HK-2 (cell line): ENCODE measurements around the gene DLK1.

ENCODE experiments used
- DNase-seq: peaks from one replicate; pipeline ENCODE4 v3.0.0-alpha.2; 2018; ENCODE audit not compliant: unreplicated experiment

DLK1 gene

DNA sequence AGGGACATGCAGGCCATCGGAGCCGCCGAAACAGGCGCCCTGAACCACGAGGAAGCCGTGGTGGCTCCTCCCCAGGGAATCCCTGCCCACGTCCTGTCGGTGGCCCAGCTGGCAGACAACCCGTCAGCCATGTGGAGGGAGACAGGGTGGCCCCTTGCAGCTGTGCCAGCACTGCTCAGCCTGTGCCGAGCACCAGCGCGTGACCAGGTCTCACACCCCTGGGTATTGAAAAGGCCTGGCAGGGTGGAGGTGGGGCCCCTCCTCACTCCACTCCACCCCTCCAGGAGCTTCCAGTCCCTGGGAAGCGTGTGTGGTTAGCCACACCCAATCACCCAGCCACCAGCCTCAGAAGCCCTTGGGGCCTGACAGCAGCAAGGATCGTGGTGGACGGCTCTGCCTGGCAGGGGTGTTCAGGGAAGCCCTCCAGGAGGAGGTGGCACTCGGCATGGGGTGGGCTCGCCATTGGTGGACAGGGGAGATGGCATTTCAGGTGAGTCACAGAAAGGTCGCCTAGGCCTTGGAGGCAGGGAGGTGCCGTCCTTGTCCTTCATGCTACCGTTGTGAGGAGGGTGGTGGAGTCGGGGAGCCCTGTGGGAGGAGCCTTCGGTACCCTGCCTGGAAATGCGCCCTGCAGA is 12.3 kb upstream of the DLK1 start:
- no peak for DNase-seq

DNA sequence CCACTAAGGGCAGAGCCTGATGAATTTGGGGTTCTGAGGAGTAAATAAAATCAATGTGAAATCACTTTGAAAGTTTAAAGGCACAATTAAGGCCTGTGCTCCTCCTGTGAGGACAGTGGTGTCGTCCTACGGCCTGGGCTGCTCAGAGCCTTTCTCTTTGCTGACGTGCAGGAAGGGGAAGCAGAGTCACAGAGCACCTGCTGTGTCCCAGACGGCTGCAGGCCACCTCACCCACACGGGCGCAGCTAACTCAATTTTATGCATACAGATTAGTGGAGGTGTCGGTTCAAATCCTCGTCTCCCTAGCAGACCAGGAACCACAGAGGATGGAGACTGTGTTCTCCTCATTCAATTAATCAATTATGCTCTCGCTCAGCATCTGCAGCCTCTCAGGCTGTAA is 11.4 kb upstream of the DLK1 start:
- no peak for DNase-seq

DNA sequence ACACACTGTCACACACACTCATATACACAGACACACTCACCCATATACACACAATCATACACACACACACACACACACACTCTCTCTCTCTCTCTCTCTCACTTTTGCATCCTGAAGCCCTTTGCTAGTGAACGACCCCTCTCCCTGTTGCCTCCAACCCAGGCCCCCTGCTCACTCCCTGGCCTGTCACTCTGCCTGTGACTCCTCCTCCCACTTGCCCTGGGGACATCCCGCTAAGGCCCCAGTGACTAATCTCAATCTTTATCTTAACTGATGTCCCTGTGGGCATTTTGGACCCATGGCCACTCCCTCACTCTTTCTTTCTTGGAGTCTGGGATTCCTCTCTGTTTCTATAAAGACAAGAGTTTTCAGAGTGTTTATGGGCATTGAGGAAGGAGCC is 10.9 kb upstream of the DLK1 start:
- DNase-seq: no peak

DNA sequence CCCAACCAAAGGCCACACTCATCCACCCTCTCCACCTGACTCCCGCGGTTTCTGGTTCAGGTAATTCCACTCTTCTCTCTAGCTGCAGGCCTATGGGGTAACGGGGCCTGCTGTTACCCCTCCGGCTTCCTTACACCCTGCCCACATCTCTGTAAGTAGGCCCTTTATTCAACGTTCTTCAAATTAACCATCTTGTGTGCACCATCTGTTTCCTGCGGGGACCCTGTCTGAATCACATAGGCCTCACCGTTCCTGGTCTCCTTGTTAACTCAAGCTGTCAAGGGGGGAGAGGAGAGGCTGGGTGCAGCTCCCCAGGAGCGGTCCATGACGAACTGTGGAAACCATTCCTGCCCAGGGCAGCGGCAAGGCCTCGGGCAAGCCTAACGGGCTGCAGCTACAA is 9.3 kb upstream of the DLK1 start:
- no peak for DNase-seq

DNA sequence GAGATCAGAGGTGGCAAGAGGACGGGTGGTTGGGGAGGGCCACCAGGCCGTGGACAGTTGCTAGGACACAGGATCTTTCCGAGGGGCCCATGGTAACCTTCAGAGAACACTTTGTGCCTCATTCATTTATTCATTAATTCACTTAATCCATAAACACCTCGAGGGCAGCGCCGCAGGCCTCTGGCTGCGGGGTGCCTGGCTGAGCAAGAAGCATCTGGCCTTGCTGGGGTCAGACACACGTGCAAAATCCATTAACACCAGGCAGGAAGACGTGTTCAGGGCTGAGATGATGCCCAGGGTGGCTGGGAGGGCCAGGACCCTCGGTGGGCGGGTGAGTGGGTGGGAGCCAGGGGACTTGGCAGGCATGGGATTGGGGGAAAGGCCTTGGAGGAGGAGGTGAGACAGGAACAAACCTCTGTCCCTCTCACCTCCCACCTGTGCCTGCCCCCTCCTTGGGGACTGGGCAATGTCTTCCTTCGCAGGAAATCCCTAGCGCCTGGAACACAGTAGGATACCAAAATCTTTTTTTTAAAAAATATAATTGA is 6.6 kb upstream of the DLK1 start:
- no peak for DNase-seq

DNA sequence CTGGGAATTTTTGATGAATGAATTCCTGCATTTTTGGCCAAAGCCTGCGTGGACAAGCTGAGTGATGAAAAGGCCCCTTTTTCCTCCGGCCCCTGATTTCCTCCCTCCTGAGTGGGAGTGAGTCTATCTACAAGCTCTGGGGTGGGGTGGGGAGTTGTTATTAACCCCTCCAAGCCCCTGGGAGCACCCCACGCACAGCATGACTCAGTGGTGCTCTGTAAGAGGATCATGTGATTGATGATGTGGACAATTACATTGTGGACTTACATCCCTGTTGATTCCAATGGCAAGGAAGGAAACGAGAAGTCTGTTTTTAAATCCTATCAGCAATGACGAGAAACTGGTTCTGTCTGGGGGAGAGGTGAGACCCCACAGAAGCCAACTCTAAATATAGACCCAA is 5.1 kb upstream of the DLK1 start:
- no peak for DNase-seq

DNA sequence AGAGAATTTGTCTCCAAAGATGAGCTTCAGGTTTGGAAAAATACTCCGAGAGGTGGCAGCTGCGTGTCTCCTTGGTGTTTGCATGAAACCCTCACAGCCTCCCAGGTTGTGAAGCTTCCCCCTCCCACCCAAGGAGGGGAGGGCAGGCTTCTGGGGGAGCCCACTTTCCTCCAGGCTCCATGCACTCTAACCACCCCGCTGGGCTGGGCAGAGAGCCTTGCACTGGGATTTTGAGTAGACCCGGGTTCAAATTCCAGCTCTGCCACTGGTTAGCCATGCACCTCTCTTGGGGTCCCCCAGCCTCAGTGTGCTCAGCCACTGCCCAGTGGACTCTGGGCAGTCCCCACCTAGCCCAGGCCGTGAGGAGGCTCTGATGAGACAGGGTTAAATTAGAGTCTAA is 4.3 kb upstream of the DLK1 start:
- DNase-seq: no peak

DNA sequence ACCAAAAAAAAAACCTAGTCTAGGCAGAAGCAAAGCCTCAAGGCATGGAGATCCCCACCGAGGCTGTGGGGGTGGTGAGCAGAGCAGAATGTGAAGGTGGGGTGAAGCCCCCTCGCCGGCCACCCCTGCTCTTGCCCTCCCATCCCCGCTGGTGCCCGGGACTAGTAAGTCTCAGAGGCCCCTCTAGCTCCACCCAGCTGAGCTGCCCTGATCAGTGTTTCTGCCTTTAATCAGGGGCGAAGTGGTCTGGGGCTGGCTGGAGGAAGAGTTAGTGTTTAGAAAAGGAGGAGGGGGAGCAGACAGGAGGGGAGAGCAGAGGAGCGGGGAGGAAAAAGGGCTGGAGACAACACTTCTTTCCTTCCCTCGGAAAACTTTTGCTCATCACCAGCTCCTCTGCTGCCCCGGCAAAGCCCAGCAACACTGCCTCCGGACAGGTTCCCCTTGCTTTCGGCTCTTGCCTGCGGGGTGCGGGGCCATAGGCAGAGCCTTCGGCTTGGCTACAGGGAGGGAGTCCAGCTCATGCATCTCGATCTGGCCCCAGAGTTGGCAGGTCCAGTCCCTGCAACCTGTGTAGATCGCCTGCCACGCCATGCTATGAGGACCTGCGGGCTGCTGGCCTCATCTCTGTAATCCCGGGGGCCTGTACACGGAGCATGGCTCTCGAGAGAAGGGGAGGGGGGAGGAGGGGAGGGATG is 3.4 kb upstream of the DLK1 start:
- DNase-seq: no peak

DNA sequence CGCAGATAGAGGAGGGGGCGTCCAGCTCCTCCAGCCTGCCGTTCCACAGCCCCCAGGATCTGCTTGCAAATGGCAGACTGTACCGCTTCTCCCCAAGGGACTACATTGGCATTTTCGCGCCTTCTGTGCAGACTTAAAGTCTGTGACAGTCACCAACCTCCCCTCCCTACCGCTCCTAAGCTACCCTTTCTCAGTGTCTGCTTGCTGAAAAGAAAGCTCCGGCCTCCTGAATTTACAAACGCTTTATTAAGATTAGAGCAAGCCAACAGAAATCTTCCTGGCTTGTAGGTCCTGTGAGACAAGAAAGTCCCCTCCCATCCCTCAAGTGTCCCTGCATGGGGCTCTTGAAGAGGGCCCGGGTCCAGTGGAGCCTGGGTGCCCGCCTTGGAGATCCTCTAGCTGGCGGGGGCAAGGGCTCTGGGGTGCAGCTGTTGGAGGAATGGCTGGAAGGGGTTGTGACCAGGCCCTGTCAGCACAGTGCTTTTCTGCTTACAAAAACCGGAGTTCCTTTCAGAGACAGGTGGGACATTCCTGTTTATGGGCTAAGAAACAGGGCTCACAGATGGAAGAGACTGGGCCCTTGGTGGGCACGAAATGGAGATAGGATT is 2.8 kb upstream of the DLK1 start:
- no peak for DNase-seq

DNA sequence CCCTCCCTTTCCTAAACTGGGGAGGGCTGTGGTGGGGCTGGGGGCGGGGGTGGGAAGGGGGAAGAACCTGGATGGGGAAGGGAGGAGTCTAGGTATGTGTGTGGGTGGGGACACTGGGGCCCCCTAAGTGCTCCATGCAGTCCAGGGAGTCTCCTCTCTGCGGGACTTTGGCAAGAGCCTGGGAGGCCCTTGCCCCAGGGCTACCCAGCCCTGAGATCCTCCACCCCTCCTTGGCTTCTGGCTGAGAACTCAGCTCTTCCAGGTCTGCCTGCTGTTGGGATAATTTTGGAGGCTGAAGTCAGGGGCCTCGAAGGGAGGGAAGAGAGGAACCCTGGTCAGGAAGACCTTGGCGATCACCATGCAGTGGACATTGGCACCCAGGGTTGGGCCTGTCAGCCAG is 2.2 kb upstream of the DLK1 start:
- no peak for DNase-seq

DNA sequence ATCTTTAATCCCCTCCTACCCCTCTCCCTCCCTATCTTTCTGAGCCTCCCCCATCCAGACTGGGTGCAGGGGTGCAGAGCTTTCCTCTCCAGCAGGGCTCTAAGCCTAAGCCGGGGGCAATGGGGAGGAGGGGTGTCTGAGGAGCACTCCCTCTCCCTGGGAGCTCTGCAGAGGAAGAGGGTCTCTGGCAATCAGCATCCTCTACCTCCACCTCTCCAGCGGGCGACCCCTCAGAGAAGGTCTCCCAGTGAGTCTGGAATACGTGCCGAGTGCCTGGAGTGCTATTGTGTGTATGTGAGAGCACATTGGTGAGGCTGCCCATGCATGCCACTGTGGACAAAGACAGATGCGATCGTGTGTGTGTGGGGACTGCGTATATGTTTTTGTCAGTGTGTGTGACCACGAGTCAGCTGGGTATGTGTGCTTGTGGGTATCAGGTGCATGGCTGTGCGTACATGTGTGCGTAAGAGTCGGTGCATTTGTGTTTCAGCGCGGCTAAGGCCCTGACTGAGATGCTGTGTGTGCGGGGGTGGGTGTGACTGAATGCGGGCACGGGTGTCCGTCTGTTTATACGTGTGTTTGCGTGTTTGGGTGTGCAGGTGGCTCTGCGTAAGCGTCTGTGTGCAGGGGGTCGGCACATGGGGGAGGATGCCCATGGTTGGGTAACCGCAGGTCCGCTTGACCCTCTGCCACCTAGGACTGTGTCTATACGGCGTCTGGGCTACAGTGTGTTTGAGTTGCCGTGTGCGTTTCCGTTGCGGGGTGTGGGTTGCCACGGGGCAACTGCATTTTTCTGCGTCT is 905 bp upstream of the DLK1 start:
- DNase-seq: no peak

DNA sequence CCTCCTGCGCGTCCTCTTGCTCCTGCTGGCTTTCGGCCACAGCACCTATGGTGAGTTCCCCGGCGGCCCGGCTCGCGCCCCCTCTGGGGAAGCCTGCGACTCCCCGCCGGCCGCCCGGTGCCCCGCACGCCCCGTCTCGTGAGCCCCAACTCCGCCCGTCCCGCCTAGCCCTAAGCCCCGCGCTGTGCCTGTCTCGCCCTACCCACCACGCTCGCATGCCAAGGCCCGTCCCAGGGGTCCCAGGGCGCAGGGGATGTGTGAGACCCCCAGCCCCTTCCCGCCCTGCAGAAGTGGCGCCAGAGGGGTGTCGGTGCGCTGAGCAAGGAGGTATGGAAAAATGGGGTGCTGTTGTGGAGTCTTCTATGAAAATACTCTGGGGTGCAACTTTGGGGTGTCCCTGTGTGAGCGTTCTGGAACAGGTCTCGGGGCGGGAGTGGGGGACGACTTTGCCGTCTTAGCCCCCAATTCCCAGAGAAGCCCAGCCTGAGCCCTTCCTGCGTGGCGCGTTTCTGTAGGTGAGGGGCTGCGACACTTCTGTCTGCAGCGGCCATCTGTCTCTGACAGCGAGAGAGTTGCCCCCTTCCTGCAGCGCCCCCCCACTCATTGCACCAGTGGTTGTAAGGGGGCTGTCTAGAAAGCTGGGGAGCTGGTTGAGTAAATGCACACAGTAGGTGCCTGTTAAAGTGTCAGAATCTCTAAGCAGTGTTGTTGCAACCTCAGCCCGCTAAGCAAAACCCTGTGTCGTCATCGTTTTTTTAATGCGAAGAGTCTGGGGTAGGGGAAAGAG is 587 bp downstream of the DLK1 start:
- DNase-seq: no peak

DNA sequence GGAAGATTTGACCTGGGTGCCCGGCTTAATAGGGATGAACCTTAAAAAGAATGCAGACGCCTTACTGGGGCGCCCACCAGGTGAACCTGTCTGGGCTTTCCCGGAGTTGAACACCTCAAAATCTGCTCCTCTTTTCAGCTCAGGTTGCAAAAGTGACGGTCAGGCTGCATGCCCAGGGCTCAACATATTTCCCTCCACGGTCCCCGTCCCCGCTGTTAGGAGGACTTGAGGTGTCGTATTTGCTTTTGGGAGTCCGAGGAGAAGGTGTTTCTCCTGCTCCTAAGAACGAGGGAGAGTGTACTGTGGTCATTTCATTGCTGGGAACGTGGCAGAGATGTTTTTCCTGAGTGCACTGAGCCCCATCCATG is 1.2 kb downstream of the DLK1 start:
- no peak for DNase-seq

DNA sequence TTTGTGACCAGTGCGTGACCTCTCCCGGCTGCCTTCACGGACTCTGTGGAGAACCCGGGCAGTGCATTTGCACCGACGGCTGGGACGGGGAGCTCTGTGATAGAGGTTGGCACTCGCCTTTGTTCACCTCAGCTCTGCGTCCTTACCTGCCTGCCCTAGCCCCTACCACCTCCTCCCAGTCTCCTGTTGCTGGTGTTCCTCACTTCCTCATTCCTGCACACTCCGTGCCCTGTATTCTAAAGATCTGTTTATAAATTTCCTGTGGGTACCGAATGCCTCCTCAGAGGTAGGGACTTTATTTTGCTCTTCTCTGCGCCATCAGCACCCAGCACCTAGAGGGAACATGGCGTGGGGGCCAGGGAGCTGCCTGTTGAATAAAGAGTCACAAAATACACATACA is 2.3 kb downstream of the DLK1 start:
- DNase-seq: no peak

DNA sequence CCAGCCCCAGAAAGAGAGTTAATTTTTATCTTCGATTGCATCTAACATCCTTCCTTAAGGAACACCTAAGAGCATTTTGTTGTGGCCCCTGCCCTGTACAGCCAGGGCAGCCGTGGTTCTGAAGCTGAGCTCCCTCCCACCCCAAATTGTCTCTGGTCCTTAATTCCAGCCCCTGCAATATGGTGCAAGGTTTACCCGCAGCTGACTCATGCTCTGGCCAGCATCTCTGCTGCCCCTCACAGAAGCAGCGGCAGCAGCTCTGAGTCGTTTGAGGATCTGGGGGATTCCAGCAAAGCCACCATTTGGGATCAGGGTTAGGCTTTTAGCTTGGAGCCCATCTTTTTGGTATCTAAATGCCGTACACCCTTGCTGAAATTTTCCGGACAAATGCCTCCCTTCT is 3.3 kb downstream of the DLK1 start:
- no peak for DNase-seq

DNA sequence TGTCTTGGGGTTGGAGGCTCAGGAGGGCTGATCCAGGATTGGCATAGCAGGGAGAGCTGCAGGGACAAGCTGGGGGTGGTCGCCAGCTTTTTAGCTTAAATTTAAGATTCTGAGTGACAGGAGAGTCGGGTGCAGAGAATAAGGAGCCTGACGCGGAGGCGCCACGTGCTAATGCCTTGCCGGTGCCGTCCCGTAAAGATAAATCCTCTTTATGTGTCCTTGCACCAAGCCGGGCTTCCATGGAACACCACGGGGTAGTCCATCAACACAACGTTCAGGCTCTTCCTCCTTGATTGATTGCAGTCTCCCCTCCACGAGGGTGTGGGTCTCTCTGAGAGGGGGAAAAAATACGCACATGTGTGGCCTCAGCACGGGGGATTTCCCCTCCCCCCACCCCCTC is 3.9 kb downstream of the DLK1 start:
- no peak for DNase-seq

DNA sequence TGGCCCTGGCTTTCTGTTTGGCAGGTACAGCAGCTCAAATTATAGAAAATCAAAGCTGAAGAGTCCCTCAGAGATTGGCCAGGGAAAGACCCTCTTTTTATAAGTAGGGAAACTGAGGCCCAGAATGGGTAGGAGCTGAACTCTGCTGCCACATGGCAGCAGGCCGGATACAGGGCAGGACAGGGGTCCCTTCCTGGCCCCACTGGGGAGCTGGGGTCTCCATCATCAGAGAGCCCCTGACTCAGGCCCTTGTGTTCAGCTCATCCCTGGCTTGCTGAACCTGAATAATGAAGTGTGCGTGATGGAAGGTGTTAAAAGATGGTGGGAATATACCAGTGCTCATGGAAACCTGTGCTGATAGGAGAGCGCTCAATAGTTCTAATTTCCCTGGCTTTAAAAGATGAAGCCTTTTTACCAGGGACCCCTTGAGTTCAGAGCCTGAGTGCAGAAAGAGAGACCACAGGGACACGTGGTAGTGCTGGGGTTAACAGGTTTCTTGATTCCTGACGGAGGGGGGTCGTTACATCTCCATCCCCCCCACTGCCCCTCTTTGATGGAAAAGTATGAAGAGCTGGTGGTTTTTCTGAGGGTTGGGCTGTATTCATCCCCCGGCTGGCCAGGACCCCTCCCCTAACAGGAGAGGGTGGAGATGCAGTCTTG is 4.4 kb downstream of the DLK1 start:
- no peak for DNase-seq

DNA sequence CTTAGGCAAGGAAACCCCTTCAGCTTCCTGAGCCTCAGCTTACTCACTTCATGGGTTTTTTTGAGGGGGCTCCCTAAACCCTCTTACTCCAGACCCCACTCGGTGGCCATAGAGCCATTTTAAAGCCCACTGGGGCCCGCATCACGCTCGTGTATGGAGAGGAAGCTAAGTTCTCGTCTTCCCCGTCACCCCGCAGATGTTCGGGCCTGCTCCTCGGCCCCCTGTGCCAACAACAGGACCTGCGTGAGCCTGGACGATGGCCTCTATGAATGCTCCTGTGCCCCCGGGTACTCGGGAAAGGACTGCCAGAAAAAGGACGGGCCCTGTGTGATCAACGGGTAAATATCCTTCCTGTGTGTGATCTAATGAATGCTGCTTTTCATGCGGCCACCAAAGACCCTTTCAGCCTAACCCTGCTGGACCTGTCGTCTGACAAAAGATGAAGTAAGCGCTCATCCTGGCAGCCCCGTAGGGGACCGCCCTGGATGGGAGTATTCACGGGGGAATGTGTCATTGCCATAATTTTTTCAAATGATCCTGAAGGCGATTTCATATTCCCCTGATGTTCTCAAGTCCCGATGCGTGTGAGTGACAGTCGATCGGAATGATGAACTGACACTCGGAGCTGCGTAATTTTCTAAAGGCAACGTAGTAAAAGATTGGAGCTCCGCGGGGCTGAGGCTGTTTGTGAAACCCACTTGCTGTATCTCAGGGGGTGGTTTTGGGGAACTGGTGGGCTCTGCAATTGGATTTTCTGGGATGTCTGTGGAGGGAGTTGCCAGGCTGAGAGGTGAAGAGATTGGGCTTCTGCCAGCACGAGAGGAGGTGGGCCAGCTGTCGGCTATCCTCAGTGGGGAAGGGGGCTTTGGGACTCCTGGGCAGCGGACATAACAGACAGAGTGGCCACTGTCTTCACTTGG is 5.4 kb downstream of the DLK1 start:
- no peak for DNase-seq

DNA sequence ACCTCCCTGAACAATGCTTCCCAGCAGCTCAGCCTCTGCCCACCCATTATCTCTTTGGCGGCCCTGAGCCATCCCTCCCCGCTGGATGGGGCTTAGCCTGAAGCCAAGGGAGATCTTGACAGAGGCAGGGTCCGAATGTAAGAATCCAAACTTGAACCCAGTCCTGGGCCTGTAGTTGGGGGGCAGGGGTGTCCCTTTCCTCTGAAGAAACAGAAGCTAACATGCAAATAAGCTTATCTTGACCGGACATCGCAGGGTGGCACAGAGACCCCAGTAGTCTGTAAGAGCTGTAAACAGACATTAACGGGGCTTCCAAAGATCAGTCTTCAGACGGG is 6.0 kb downstream of the DLK1 start:
- no peak for DNase-seq

DNA sequence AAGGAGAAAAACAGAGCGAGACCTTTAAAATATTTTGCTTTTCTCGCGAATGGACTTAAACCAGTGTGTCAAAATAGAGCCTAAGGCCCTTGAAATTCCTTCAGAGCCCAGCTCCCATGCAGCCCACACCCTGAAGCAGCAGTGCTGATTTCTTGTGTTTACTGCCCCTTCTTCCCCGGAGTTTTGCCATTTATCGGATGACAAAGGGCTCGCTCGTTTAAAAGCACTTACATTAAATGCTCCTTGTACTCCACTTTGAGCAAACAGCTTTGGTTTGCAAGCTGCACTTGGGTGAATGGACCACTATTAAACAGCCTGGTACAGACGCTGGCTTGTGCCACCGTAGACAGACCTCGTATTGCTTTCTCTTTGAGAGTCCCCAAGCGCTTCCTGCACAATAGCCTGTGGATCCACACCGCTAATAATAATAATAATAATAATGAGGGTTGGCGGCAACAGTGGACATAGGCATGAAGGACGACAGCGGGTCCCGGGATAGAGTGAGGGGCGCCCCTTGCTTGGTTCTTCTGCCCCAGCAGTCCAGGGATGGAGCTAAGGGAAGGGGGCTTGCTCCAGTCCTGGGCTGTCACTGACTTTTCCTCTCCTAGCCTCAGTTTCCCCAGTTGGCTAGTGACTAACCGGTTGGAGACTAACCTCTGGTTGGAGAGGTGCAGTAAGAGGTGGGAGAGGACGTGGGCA is 6.6 kb downstream of the DLK1 start:
- DNase-seq: no peak
